IMR-90 (cell line): ENCODE results near the gene ITGB1BP2. TPM values are rescaled to one million over a fixed set of nuclear protein-coding genes. Genes with fewer than 3 reads are reported as not detected.
A peak's percentile ranks its signal among the peaks of the same experiment; 100 is the strongest.

ENCODE experiments used
- ATAC-seq: fragments of 200-7000 bp; cut with Tn5 transposase; 2 replicates; pipeline ENCODE4 v1.9.1; 2020; ENCODE audit warnings: low read depth, mild to moderate bottlenecking, moderate library complexity
- BruUV-seq: library from RNA; stranded (reverse); fragments of 400-500 nt; replicated peaks from 2 replicates; lab custom pipeline; 2021; lab: Mats Ljungman, UMichigan
- CTCF ChIA-PET: fragments of 300-600 bp; formaldehyde crosslinking; extraction: SDS; loops from one replicate; lab custom pipeline; 2021; ENCODE audit warnings: antibody characterized with exemption; lab: Yijun Ruan, JAX
- POLR2A ChIA-PET: fragments of 300-600 bp; sonication (Branson Sonifier 250); formaldehyde crosslinking; loops from one replicate; lab custom pipeline; 2022; ENCODE audit warnings: antibody characterized with exemption; ENCODE audit not compliant: unreplicated experiment; lab: Charles Lee
- DNase-seq: peaks from one replicate; pipeline ENCODE4 v3.0.0; 2013
- H2AFZ ChIP-seq: replicated peaks from 2 replicates; pipeline ENCODE3; 2013; ENCODE audit warnings: low read length, mild to moderate bottlenecking; ENCODE audit not compliant: poor library complexity
- H2AK5ac ChIP-seq: 2 replicates; pipeline ENCODE4 v1.6.1; 2013; ENCODE audit warnings: low read depth, low read length, inconsistent platforms
- H2AK9ac ChIP-seq: replicated peaks from 2 replicates; pipeline ENCODE3; 2013; ENCODE audit warnings: mild to moderate bottlenecking, low read depth, low read length, moderate library complexity; ENCODE audit not compliant: poor library complexity
- H2BK120ac ChIP-seq: 2 replicates; pipeline ENCODE4 v1.6.1; 2013; ENCODE audit warnings: low read depth, low read length, inconsistent platforms
- H2BK15ac ChIP-seq: 3 replicates; pipeline ENCODE4 v1.6.1; 2013; ENCODE audit warnings: low read depth, low read length, inconsistent platforms
- H2BK20ac ChIP-seq: 2 replicates; pipeline ENCODE4 v1.6.1; 2013; ENCODE audit warnings: low read depth, mild to moderate bottlenecking, inconsistent platforms, low read length, moderate library complexity
- H2BK5ac ChIP-seq: 2 replicates; pipeline ENCODE4 v1.6.1; 2013; ENCODE audit warnings: mild to moderate bottlenecking, low read depth, low read length, inconsistent platforms; ENCODE audit not compliant: poor library complexity, severe bottlenecking
- H3K14ac ChIP-seq: replicated peaks from 2 replicates; pipeline ENCODE4 v1.6.1; 2013; ENCODE audit warnings: low read depth, low read length, inconsistent platforms
- H3K18ac ChIP-seq: 2 replicates; pipeline ENCODE4 v1.6.1; 2013; ENCODE audit warnings: low read depth, low read length, control low read depth
- H3K23ac ChIP-seq: 2 replicates; pipeline ENCODE4 v1.6.1; 2013; ENCODE audit warnings: low read depth, low read length, inconsistent platforms
- H3K27ac ChIP-seq: 2 replicates; pipeline ENCODE4 v1.5.1; 2013; ENCODE audit warnings: mild to moderate bottlenecking, control low read depth, low read length; ENCODE audit not compliant: insufficient read depth
- H3K27me3 ChIP-seq: 2 replicates; pipeline ENCODE4 v1.6.1; 2013; ENCODE audit warnings: low read length; ENCODE audit not compliant: control insufficient read depth, insufficient read depth
- H3K36me3 ChIP-seq: 2 replicates; pipeline ENCODE4 v1.6.1; 2013; ENCODE audit warnings: low read length, mixed read lengths; ENCODE audit not compliant: control insufficient read depth, insufficient read depth
- H3K4ac ChIP-seq: 2 replicates; pipeline ENCODE4 v1.6.1; 2013; ENCODE audit warnings: low read depth, low read length, inconsistent platforms
- H3K4me1 ChIP-seq: 2 replicates; pipeline ENCODE4 v1.6.1; 2013; ENCODE audit warnings: low read length, mixed read lengths; ENCODE audit not compliant: control insufficient read depth, insufficient read depth
- H3K4me2 ChIP-seq: 2 replicates; pipeline ENCODE4 v1.6.1; 2013; ENCODE audit warnings: low read depth, mild to moderate bottlenecking, control low read depth, low read length, moderate library complexity
- H3K4me3 ChIP-seq: 2 replicates; pipeline ENCODE4 v1.5.1; 2013; ENCODE audit warnings: low read depth, mild to moderate bottlenecking, control low read depth, low read length, moderate library complexity; ENCODE audit not compliant: insufficient read depth
- H3K56ac ChIP-seq: 2 replicates; pipeline ENCODE4 v1.6.1; 2013; ENCODE audit warnings: low read length, inconsistent platforms; ENCODE audit not compliant: insufficient read depth; ENCODE audit errors: extremely low read depth
- H3K79me1 ChIP-seq, 2 experiments: 2 replicates each; pipeline ENCODE4 v1.6.1; 2013; ENCODE audit warnings: low read length in 2 of 2, inconsistent platforms in 1 of 2, low read depth in 1 of 2
- H3K9ac ChIP-seq: 2 replicates; pipeline ENCODE4 v1.6.1; 2013; ENCODE audit warnings: low read depth, low read length, control low read depth
- H3K9me1 ChIP-seq: 2 replicates; pipeline ENCODE4 v1.6.1; 2013; ENCODE audit warnings: low read length, inconsistent platforms; ENCODE audit not compliant: insufficient read depth
- H3K9me3 ChIP-seq: 2 replicates; pipeline ENCODE4 v1.6.1; 2013; ENCODE audit warnings: low read length; ENCODE audit not compliant: control insufficient read depth, insufficient read depth
- H4K20me1 ChIP-seq: 2 replicates; pipeline ENCODE4 v1.6.1; 2013; ENCODE audit warnings: low read length, inconsistent platforms; ENCODE audit not compliant: insufficient read depth
- H4K5ac ChIP-seq: 2 replicates; pipeline ENCODE4 v1.6.1; 2013; ENCODE audit warnings: mild to moderate bottlenecking, low read depth, low read length, control low read depth
- H4K8ac ChIP-seq, 2 experiments: 2 replicates each; pipeline ENCODE4 v1.6.1; 2013; ENCODE audit warnings: low read depth in 2 of 2, low read length in 2 of 2, control low read depth in 1 of 2, inconsistent platforms in 1 of 2
- H4K91ac ChIP-seq: 2 replicates; pipeline ENCODE4 v1.6.1; 2013; ENCODE audit warnings: low read depth, low read length, inconsistent platforms; ENCODE audit not compliant: insufficient read depth
- MAFK ChIP-seq: IDR thresholded peaks from 2 replicates; pipeline ENCODE4 v1.6.1; 2012; ENCODE audit warnings: low read depth, low read length, improper control_type of control experiment
- RCOR1 ChIP-seq: IDR thresholded peaks from 2 replicates; pipeline ENCODE4 v1.6.1; 2012; ENCODE audit warnings: mild to moderate bottlenecking, low read length, improper control_type of control experiment; ENCODE audit not compliant: insufficient replicate concordance
- RFX5 ChIP-seq: IDR thresholded peaks from 2 replicates; pipeline ENCODE4 v1.8.0; 2012; ENCODE audit warnings: low read depth, mild to moderate bottlenecking, low read length, moderate library complexity
- WGBS, 2 experiments: methylation state at CpG; one replicate each; pipeline versions ENCODE4 v1.1.5 to v1.1.7; 2013; ENCODE audit warnings: missing lambda C conversion rate in 2 of 2; ENCODE audit not compliant: insufficient read length in 1 of 2; ENCODE audit errors: extremely low coverage in 2 of 2; 5-methylcytosine and 5-hydroxymethylcytosine counted together
- dilution Hi-C: fragments of 300-500 bp; cut with HindIII; formaldehyde crosslinking; loops from one replicate; pipeline ENCODE4 v1.14.3; 2018; ENCODE audit warnings: low sequenced_read_pairs; ENCODE audit not compliant: unreplicated experiment
- in situ Hi-C: fragments of 300-500 bp; cut with MboI; formaldehyde crosslinking; loops from 3 replicates; pipeline ENCODE4 v1.14.3; 2019; ENCODE audit warnings: low sequenced_read_pairs, inconsistent platforms, mixed read lengths
- intact Hi-C: fragments of 100-400 bp; cut with micrococcal nuclease; formaldehyde crosslinking; loops from 2 replicates; pipeline ENCODE4 v1.10.0; 2022
- polyA plus RNA-seq, 3 experiments: library from polyadenylated mRNA; depleted of rRNA; stranded (reverse); fragments of >200 nt; gene quantifications; 2 replicates each; pipeline ENCODE4 v1.2.3, GENCODE V29; 2012; ENCODE audit warnings: low replicate concordance in 1 of 3
- total RNA-seq: library from RNA; depleted of rRNA; stranded (reverse); fragments of >200 nt; gene quantifications from 2 replicates; pipeline ENCODE4 v1.2.3, GENCODE V29; 2012
- TF ChIP-seq, protein P1 (sequence below): conservative IDR thresholded peaks from 2 replicates; pipeline ENCODE4 v1.5.1; 2012; ENCODE audit warnings: mild to moderate bottlenecking, low read depth, low read length, improper control_type of control experiment

ITGB1BP2 gene
- total and polyA plus RNA-seq, 2 of the 4 experiments (the other 2 are of a cell fraction): 3.0 to 3.5 TPM

DNA sequence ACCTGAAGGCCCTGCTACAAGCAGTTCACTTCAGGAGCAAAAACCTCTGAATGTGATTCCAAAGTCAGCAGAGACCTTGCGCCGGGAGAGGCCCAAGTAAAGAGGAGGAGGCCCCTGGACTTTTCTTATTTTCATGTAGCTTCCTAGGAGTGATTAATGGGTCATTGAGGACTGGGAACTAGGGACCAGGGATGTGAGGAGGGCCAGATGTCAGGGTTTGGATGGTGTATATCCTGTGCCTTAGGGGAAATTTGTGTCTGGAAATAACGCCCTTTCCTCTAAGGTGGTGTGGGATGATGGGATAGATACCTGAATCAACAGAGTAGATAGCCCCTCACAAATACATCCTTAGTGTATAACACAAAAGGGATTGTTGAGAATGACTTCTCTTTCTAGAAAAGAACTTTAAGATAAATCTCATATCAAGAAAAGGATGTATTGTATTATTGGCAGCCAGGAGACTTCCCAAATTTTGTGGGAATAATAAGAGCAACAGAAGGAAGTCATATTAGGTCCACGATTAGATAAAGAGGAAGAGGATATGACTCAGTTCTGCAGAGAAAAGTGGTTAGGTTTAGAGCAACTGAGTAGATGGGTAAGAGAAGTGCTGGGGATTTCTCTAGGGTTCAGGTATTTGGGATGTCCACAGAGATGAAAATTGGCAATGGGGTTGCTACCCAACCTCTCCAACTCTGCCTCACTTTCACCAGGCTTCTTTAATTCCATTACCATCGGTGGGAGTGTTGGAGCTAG is 1.1 kb downstream of the ITGB1BP2 start:
- no peak overlapping the region for H2BK15ac ChIP-seq
- H4K5ac ChIP-seq: no peak overlapping the region
- H2BK5ac ChIP-seq: no peak overlapping the region
- no peak overlapping the region for H2AFZ ChIP-seq
- WGBS, 2 experiments: 0% methylated on average over 1 of the region's 5 CpGs; no CpG with 5 or more reads in 1 of the 2 experiments
- H3K9me1 ChIP-seq: peaks cover 3% of the 10 kb centered on the region; the same call in 1 of the 2 replicates
- no peaks in the 10 kb centered on the region for H3K27me3 ChIP-seq
- DNase-seq (peak; percentile 24), ATAC-seq (peak; percentile 11; the same call in 1 of the 2 replicates)
- peaks cover 23% of the 10 kb centered on the region for H3K36me3 ChIP-seq
- POLR2A ChIA-PET: no interaction called here
- no peak overlapping the region for H2BK20ac ChIP-seq
- H4K20me1 ChIP-seq: peaks cover 10% of the 10 kb centered on the region; the same call in 1 of the 2 replicates
- no peaks in the 10 kb centered on the region for H3K4me1 ChIP-seq
- H2AK5ac ChIP-seq: no peak overlapping the region
- peaks cover 6 to 19% of the 10 kb centered on the region in 2 experiments; a peak in 3 of 4 replicates for H3K79me1 ChIP-seq
- in situ Hi-C loops (no loop called here), dilution Hi-C loops (no loop called here), intact Hi-C loops (no loop called here)
- no peak overlapping the region for H3K23ac ChIP-seq
- CTCF ChIA-PET: no interaction called here
- no TSS peak for BruUV-seq
- TF ChIP-seq, protein P1, sequence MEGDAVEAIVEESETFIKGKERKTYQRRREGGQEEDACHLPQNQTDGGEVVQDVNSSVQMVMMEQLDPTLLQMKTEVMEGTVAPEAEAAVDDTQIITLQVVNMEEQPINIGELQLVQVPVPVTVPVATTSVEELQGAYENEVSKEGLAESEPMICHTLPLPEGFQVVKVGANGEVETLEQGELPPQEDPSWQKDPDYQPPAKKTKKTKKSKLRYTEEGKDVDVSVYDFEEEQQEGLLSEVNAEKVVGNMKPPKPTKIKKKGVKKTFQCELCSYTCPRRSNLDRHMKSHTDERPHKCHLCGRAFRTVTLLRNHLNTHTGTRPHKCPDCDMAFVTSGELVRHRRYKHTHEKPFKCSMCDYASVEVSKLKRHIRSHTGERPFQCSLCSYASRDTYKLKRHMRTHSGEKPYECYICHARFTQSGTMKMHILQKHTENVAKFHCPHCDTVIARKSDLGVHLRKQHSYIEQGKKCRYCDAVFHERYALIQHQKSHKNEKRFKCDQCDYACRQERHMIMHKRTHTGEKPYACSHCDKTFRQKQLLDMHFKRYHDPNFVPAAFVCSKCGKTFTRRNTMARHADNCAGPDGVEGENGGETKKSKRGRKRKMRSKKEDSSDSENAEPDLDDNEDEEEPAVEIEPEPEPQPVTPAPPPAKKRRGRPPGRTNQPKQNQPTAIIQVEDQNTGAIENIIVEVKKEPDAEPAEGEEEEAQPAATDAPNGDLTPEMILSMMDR: no peak
- no peak for TF ChIP-seq RCOR1
- no peak for TF ChIP-seq MAFK
- no peak for TF ChIP-seq RFX5
- no peaks in the 10 kb centered on the region for H3K9me3 ChIP-seq
- H3K4me2 ChIP-seq: no peak overlapping the region
- no peak overlapping the region for H3K4me3 ChIP-seq
- H3K9ac ChIP-seq: no peak overlapping the region
- no peak overlapping the region for H3K4ac ChIP-seq
- no peak overlapping the region for H2AK9ac ChIP-seq
- no peak overlapping the region for H2BK120ac ChIP-seq
- H3K14ac ChIP-seq: no peak overlapping the region
- no peak overlapping the region for H3K27ac ChIP-seq
- no peak overlapping the region for H3K56ac ChIP-seq
- H4K8ac ChIP-seq: no peak overlapping the region
- no peak overlapping the region for H4K91ac ChIP-seq
- H3K18ac ChIP-seq: no peak overlapping the region
